Smooth muscle cell (in vitro differentiated cells): ENCODE measurements around the gene MINDY2. TPM values are rescaled to one million over a fixed set of nuclear protein-coding genes. Genes with fewer than 3 reads are reported as not detected.

Experiments used
- DNase-seq: peaks from one replicate; lab custom pipeline; 2025; ENCODE audit not compliant: unreplicated experiment; lab: John Stamatoyannopoulos, UW
- H2AFZ ChIP-seq: fragments of 200-600 bp; sonication (generic); 2 replicates; pipeline ENCODE4 v1.6.0; 2016; ENCODE audit warnings: antibody characterized with exemption, low read depth, mild to moderate bottlenecking
- H3F3A ChIP-seq: fragments of 200-600 bp; sonication (generic); 2 replicates; pipeline ENCODE4 v1.6.0; 2017; ENCODE audit warnings: antibody characterized with exemption, low read depth
- H3K27ac ChIP-seq: fragments of 200-600 bp; sonication (generic); 2 replicates; pipeline ENCODE4 v1.5.1; 2016; ENCODE audit warnings: low read depth, mild to moderate bottlenecking
- H3K27me3 ChIP-seq: fragments of 200-600 bp; sonication (generic); 2 replicates; pipeline ENCODE4 v1.6.1; 2016; ENCODE audit warnings: low read depth, mild to moderate bottlenecking
- H3K36me3 ChIP-seq: fragments of 200-600 bp; sonication (generic); 2 replicates; pipeline ENCODE4 v1.5.1; 2016; ENCODE audit warnings: low read depth
- H3K4me1 ChIP-seq: fragments of 200-600 bp; sonication (generic); 2 replicates; pipeline ENCODE4 v1.5.1; 2016; ENCODE audit warnings: low read depth
- H3K4me2 ChIP-seq: fragments of 200-600 bp; sonication (generic); 2 replicates; pipeline ENCODE4 v1.6.0; 2016; ENCODE audit warnings: mild to moderate bottlenecking
- H3K4me3 ChIP-seq: fragments of 200-600 bp; sonication (generic); 2 replicates; pipeline ENCODE4 v1.5.1; 2016; ENCODE audit warnings: mild to moderate bottlenecking
- H3K79me2 ChIP-seq: fragments of 200-600 bp; sonication (generic); 2 replicates; pipeline ENCODE4 v1.6.0; 2016; ENCODE audit warnings: low read depth, mild to moderate bottlenecking
- H3K9ac ChIP-seq: fragments of 200-600 bp; sonication (generic); 2 replicates; pipeline ENCODE4 v1.6.0; 2016; ENCODE audit warnings: low read depth
- H3K9me3 ChIP-seq: fragments of 200-600 bp; sonication (generic); replicated peaks from 2 replicates; pipeline ENCODE4 v1.5.1; 2016; ENCODE audit warnings: low read depth
- H4K20me1 ChIP-seq: fragments of 200-600 bp; sonication (generic); 2 replicates; pipeline ENCODE4 v1.6.0; 2016; ENCODE audit warnings: low read depth
- WGBS: methylation state at CpG from one replicate; pipeline ENCODE4 v1.1.7; 2016; ENCODE audit warnings: low lambda C conversion rate; 5-methylcytosine and 5-hydroxymethylcytosine counted together
- polyA plus RNA-seq: library from polyadenylated mRNA; unstranded; fragments of >200 nt; fragmentation: Nextera tagmentation; extraction: Ambion mirVana; gene quantifications from 2 replicates; pipeline ENCODE4 v1.2.1, GENCODE V29; 2016
- total RNA-seq: library from RNA; depleted of rRNA; stranded (reverse); fragments of >200 nt; gene quantifications from 2 replicates; pipeline ENCODE4 v1.2.3, GENCODE V29; 2014
- TF ChIP-seq, protein P1 (sequence below): fragments of 200-600 bp; sonication (generic); IDR thresholded peaks from 2 replicates; pipeline ENCODE4 v1.5.1; 2017; ENCODE audit warnings: borderline replicate concordance, mild to moderate bottlenecking, antibody characterized with exemption; ENCODE audit not compliant: insufficient read depth, poor library complexity, severe bottlenecking

The MINDY2 gene
- total and polyA plus RNA-seq, 2 experiments from 2014 or later, result 21.2 to 28.0 TPM

GRCh38 chr15:58785355-58785754, 14.3 kb downstream of the MINDY2 start:
- peaks cover 46% of the 10 kb centered on the region for H4K20me1 ChIP-seq
- H3K9me3 ChIP-seq, result no peaks in the 10 kb centered on the region
- H3F3A ChIP-seq, result no peaks in the 10 kb centered on the region
- no peak for DNase-seq
- H3K4me2 ChIP-seq, result no peak overlapping the region
- no peak overlapping the region for H3K9ac ChIP-seq
- H3K79me2 ChIP-seq, result peaks cover 53% of the 10 kb centered on the region
- H2AFZ ChIP-seq, result no peak overlapping the region
- H3K36me3 ChIP-seq, result peaks cover 3% of the 10 kb centered on the region
- H3K27ac ChIP-seq, result no peak overlapping the region
- H3K4me3 ChIP-seq, result no peak overlapping the region
- H3K27me3 ChIP-seq, result no peaks in the 10 kb centered on the region
- no peaks in the 10 kb centered on the region for H3K4me1 ChIP-seq
- TF ChIP-seq, protein P1, sequence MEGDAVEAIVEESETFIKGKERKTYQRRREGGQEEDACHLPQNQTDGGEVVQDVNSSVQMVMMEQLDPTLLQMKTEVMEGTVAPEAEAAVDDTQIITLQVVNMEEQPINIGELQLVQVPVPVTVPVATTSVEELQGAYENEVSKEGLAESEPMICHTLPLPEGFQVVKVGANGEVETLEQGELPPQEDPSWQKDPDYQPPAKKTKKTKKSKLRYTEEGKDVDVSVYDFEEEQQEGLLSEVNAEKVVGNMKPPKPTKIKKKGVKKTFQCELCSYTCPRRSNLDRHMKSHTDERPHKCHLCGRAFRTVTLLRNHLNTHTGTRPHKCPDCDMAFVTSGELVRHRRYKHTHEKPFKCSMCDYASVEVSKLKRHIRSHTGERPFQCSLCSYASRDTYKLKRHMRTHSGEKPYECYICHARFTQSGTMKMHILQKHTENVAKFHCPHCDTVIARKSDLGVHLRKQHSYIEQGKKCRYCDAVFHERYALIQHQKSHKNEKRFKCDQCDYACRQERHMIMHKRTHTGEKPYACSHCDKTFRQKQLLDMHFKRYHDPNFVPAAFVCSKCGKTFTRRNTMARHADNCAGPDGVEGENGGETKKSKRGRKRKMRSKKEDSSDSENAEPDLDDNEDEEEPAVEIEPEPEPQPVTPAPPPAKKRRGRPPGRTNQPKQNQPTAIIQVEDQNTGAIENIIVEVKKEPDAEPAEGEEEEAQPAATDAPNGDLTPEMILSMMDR, result no peak
- WGBS, result 91% methylated on average over 6 of the region's 6 CpGs

- Histone ChIP-seq H3K9me3 (no peaks in the 10 kb centered on the region), H3K27me3 (no peaks in the 10 kb centered on the region), H3K4me3 (no peak overlapping the region), H3K4me1 (no peaks in the 10 kb centered on the region), H3K9ac (no peak overlapping the region), H4K20me1 (peaks cover 28% of the 10 kb centered on the region), H3K79me2 (peaks cover 29% of the 10 kb centered on the region), H2AFZ (no peak overlapping the region), H3F3A (no peaks in the 10 kb centered on the region), H3K4me2 (no peak overlapping the region), H3K36me3 (peaks cover 7% of the 10 kb centered on the region), H3K27ac (no peak overlapping the region)
- TF ChIP-seq, protein P1, result no peak
- WGBS, result 93% methylated on average over 3 of the region's 3 CpGs
- no peak for DNase-seq
Observed at GRCh38 chr15:58788056-58788710, 17.1 kb downstream of the MINDY2 start.

DNA sequence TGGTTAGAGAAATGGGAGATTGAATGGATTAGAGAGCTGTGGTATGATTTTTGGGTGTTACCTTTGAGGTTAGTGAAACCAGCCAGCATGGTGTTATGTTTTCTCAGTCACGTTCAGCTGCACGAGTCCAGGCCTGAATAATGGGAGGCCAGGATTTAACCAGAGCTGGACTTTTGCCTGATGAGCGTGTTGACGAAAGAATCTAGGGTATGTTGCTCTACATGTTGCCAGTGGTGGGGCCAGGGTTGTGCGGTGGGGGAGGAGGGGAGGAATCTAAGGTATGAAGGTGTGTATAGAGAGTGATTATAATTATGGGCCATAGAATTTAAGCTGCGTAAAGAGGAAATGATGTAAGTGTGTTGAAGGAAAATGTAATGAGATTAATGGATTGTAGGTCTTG, 22.8 kb downstream of the MINDY2 start:
- Histone ChIP-seq H3K79me2 (peaks cover 13% of the 10 kb centered on the region), H3K4me2 (no peak overlapping the region), H4K20me1 (peaks cover 22% of the 10 kb centered on the region), H3K9me3 (no peaks in the 10 kb centered on the region), H3K36me3 (peaks cover 7% of the 10 kb centered on the region), H3K27ac (peak overlapping the region; percentile 78), H3K27me3 (no peaks in the 10 kb centered on the region), H3K9ac (no peak overlapping the region), H3K4me3 (no peak overlapping the region), H2AFZ (no peak overlapping the region), H3F3A (no peaks in the 10 kb centered on the region), H3K4me1 (no peaks in the 10 kb centered on the region)
- DNase-seq, result no peak
- TF ChIP-seq, protein P1, result no peak
- 72% methylated on average over 6 of the region's 6 CpGs for WGBS

DNA sequence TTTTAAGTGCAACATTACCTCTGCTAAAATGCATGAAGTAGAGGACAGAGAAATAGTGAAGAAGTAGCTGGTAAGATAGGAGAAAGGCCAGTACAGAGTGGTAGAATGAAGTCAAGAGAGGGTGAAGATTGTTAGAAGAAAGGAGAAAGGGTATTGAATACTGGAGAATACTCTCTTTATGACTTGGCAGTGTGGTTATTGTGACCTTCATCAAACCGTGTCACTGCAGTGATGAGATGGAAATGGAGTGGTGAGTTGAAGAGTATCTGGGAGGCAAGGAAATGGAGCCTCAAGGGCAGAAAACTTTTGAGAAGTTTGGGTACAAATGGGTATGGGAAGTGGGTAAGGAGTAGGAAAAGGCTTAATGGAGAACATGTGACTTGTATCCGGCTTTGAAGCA, 24.7 kb downstream of the MINDY2 start:
- TF ChIP-seq, protein P1, result no peak
- no peak overlapping the region for H3K27ac ChIP-seq
- H3K27me3 ChIP-seq, result no peaks in the 10 kb centered on the region
- no peak overlapping the region for H3K9ac ChIP-seq
- H3K9me3 ChIP-seq, result no peaks in the 10 kb centered on the region
- H3K79me2 ChIP-seq, result peaks cover 7% of the 10 kb centered on the region
- peaks cover 22% of the 10 kb centered on the region for H4K20me1 ChIP-seq
- DNase-seq, result no peak
- H3F3A ChIP-seq, result no peaks in the 10 kb centered on the region
- no peaks in the 10 kb centered on the region for H3K36me3 ChIP-seq
- H3K4me2 ChIP-seq, result no peak overlapping the region
- 92% methylated on average over 2 of the region's 2 CpGs for WGBS
- no peaks in the 10 kb centered on the region for H3K4me1 ChIP-seq
- no peak overlapping the region for H2AFZ ChIP-seq
- H3K4me3 ChIP-seq, result no peak overlapping the region
